GM18505 (cell line): ENCODE results near the gene POU5F1.

Source experiments
- ATAC-seq: cut with Tn5 transposase; IDR thresholded peaks from one replicate; pipeline ENCODE4 v1.9.1; 2021; ENCODE audit not compliant: unreplicated experiment
- POLR2A ChIP-seq: IDR thresholded peaks from 4 replicates; pipeline ENCODE4 v1.6.1; 2011; ENCODE audit warnings: borderline replicate concordance; ENCODE audit not compliant: insufficient read depth, insufficient read length; ENCODE audit errors: extremely low read depth

Gene POU5F1

DNA sequence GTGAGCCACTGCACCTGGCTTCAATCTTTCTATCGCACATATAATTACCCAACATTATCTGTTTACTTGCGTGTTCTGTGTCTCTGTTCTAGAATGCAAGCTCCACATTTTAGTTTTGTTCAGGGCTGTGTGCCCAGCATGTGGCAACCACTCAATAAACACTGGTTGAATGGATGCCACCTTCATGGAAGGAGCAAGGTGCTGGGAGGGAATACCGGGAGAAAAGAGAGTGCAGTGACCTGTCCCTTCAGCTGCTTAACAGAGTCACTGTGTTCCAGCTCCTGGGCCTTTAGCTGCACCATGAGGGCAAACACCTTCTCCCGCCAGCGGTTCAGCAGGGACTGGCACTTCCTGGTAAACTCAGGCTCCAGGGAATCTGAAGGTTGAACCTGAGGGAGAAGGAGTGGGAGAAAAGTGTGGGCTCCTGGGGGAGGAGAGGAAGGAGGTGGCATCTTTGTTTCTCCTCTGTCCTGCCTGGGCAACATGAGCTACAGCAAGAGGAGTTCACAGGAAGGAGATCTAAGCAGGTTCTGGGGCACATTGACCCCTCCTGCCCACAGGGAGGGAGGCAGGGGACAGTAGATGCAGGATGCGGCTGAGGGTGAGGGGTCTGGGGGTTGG lies 20.5 kb downstream of the POU5F1 start:
- ATAC-seq: no peak
- no peak for TF ChIP-seq POLR2A

DNA sequence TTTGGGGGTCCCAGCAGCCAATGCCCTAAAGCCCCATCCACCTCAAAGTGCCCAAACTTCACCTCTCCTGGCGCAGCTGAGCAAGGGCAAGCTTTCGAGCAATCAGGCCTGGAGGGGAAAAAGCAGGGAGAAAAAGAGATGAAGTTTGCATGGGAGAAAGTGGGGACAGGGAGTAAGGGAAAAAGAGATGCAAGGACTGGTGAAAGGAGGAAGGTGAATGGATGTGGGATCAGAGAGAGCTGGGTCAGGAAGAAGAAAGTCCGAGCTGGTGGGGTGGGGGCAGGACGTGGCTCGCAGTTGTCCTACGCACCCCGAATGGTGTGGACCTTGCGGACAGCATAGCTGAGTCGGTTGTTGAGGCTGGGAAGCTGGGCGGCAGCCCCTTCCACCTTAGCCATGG lies 25.1 kb downstream of the POU5F1 start:
- no peak for ATAC-seq
- TF ChIP-seq POLR2A: no peak

DNA sequence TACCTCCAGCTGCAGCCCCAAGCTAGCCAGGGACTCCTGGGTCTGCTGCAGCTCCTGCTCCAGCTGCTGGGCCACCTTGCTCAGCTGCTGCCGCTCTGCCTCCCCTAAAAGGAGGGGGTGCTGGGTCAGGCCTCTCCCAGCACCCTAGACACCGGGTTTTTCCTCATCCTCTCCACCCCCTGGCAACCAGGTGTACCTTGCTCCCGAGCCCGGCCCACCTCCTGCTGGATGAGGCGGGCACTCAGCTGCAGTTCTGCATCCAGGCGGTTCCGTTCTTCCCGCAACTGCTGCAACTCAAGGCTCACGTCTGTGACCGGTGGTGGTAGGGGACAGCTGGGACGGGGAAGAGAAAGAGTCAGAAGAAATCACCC lies 25.5 kb downstream of the POU5F1 start:
- TF ChIP-seq POLR2A: no peak
- no peak for ATAC-seq

DNA sequence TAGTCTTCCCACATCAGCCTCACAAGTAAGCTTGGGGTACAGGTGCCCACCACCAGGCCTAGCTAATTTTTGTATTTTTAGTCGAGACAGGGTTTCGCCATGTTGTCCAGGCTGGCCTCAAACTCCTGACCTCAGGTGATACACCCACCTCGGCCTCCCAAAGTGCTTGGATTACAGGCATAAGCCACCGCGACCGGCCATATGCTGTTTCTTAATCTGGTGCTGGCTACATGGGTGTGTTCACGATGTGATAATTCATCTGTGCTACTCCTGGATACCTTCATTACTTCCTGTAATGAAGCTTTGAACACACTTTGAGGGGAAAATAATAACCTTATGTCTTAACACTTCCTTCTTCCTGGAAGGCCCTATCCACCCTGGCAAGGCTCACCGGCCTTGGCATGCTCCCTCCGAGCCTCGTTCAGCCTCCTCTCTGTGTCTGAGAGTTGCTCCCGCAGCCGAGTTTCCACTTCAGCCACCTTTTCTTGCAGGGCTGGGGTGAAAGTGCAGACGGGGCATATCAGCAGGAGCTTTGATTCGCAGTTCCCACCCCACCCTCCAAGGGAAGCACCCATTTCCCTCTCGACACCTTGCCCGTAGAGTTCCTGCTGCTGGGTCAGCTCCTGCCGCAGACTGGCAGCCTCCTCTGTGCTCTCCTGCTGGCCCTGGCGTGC lies 26.0 kb downstream of the POU5F1 start:
- no peak for TF ChIP-seq POLR2A
- no peak for ATAC-seq

DNA sequence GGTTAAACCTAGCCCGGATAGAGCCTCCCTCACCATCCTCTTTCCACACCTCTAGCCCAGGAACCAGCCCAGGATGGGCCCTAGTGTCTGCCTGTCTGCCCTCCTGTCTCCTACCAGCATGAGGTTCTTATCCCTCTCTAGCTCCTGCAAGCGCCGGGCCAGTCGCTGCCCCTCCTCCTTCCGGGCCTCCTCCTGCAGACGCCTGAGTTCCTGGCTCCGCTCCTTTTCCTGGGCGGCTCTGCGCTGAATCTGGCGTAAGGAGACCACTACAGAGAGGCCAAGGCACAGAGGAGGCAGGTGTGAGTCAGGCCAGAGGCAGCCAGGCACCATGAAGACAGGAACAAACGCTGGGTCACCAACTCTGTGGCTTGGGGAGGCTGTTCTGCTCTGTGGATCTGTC lies 27.3 kb downstream of the POU5F1 start:
- no peak for TF ChIP-seq POLR2A
- ATAC-seq: no peak

DNA sequence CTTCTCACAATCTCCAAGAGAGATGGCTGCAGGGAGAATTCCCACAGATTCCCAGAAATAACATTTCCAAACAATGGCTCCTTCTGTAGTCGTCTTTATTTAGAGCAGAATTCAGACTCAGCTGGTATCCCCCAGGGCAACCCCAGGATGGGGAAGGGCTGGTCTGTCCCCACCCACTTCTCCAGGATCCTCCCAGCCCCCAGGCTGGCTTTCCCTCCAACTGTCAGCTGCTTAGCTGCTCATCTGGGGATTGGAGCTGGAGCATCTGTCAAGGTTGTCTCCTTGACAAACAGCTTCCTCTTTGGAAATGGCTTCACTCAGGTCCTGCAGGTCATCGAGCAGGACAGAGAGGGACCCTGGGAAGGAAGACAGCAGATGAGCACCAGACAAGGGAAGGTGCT lies 28.1 kb downstream of the POU5F1 start:
- no peak for ATAC-seq
- no peak for TF ChIP-seq POLR2A

DNA sequence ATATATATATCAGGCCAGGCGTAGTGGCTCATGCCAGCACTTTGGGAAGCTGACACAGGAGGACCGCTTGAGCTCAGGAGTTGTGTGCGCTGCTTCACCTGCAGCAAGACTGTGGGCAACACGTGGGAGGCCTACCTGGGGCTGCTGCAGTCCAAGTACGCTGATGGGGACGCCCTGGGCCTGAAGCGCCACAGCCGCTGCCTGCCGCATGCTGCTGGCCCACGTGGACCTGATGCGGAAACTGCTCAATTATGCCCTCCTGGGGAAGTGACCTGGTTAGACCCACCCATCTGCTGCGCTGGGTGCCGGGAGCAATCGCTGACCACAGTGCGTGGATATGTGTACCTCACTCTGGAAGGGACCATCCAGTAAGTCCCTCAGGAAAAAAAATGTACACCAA lies 29.8 kb downstream of the POU5F1 start:
- no peak for TF ChIP-seq POLR2A
- ATAC-seq: no peak

DNA sequence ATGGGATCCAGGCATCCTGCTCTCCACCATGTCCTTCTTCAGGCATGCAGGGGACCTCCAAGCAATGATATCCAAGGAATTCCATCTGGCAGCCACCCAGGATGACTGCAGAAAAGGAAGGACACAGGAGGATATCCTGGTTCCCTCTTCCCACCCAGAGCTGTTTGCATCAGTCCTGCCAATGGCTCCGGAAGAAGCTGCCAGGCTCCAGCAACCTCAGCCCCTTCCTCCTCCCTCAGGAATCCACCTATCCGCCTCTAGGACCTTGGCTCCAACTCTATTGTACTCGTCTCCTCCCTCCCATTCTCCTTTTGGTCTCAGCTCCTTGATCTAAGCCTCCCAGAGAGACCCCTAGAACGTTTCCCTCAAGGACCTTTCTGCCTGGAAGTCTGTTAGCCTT lies 30.9 kb downstream of the POU5F1 start:
- no peak for ATAC-seq
- no peak for TF ChIP-seq POLR2A

DNA sequence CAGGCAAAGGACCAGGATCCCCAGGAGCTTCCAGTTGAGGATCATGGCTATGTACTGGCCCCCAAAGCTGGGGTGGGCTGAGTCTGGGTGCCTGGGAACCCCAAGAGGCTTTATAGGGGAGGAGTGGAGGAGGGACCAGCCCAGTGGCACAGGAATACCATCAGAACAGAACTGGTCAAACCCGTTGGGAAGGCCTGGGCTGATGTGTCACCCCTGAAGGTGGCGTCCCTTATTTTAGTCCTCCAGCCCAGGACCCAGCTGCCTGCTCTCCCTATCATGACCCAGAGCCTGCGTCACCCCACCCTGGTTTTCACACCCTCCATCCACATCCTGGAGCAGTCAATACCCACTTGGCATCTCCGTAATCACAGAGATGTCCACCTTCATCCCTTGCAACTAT lies 31.5 kb downstream of the POU5F1 start, which contains the start of gene PSORS1C2:
PSORS1C2 (minus strand) TSS at position 85 of the 400 bp plus-strand sequence; CDS start at position 45, 40 bp downstream.
- no peak for ATAC-seq
- TF ChIP-seq POLR2A: no peak

DNA sequence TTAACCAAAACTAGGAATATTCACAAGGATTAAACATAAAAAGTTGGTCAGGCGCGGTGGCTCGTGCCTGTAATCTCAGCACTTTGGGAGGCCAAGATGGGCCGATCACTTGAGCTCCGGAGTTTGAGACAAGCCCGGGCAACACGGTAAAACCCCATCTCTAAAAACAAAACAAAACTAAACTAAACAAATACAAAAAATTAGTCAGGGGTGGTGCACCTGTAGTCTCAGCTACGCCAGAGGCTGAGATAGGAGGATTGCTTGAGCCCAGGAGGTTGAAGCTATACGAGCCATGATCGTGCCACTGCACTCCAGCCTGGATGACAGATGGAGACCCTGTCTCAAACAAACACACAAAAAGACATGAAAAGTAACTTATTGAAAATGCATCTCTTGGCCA lies 34.8 kb downstream of the POU5F1 start:
- ATAC-seq: no peak
- no peak for TF ChIP-seq POLR2A

DNA sequence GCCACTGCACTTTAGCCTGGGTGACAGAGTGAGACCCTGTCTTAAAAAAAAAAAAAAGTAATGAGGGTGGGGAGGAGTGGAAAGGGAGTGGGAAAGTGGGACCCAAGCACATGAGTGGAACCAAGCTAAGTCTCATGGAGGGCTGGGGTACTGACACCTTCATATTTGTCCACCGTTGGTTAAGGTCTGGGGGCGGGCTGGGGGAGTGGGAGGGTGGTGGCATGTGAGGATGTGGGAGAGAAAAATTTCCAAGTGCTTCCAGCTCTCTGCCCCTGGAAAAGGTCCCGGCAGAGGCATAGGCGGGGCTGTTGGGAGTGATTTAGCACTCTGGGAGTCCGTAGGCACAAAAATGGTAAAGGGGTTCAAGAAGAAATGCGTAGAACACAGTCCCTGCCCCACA lies 37.7 kb downstream of the POU5F1 start:
- no peak for TF ChIP-seq POLR2A
- ATAC-seq: no peak

DNA sequence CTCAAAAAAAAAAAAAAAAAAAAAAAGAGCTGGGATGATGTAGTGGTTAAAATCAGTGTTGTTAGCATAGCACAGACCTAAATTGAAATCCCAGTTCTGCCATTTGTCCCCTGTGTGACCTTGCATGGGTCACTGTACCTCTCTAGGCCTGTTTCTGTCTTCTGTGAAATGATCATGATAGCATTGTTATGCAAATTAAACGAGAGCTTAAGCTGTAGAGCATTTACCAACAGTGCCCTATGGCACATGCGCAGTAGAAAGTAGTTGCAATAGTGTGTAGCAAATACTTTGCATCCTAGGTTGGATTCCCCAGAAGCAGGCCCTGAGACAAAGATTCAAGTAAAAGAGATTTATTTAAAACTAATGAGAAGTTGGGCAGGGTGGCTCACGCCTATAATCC lies 38.9 kb downstream of the POU5F1 start:
- no peak for ATAC-seq

DNA sequence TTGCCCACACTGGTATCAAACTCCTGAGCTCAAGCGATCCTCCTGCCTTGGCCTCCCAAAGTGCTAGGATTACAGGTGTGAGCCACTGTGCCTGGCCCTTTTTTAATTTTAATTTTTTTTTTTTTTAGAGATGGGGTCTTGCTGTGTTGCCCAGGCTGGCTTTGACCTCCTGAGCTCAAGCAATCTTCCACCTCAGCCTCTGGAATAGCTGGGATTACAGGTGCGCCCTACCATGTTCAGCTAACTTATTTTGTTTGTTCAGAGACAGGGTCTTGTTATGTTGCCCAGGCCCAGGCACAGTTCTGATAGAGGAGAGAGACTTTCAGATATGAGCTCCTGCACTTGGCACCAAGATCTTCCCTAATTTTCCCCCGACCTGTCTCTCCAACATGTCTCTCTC lies 39.7 kb downstream of the POU5F1 start:
- no peak for TF ChIP-seq POLR2A

More for the DNA sequence above, 38.9 kb downstream of the POU5F1 start:
- no peak for TF ChIP-seq POLR2A

DNA sequence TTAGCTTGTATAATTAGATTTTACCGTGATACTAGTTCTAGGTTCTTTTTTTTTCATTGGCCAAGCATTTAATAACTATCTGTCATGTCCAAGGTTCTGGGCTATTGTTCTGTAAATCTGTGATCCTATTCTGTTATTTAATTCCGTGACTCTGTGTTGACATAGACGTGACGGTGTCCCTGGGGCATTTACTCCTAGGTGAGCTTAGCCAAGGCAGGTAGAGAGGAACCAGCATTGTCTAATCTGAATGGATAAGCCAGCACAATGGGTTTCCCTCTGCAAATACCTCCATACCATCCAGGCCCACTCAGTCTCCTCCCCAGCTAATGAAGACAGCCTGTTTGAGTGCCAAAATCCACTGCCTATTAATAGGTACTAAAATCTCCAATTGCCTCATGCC lies 41.4 kb downstream of the POU5F1 start:
- ATAC-seq: no peak
- TF ChIP-seq POLR2A: no peak

More for the DNA sequence above, 39.7 kb downstream of the POU5F1 start:
- no peak for ATAC-seq
